GM21723 (cell line): ENCODE data around the gene ZMYND8.
"Not testable (repeated sequence)": the region's sequence is repeated elsewhere in the genome, so short reads cannot be mapped to it uniquely, and the experiment has no call there.

Source experiments
- ATAC-seq: cut with Tn5 transposase; IDR thresholded peaks from one replicate; pipeline ENCODE4 v1.9.1; 2021; ENCODE audit warnings: mild to moderate bottlenecking, moderate library complexity; ENCODE audit not compliant: unreplicated experiment

Gene ZMYND8

GRCh38 chr20:47356526-47357295 is at the start of gene ZMYND8:
Gene ZMYND8, minus strand, starts transcription at chr20:47356699. Its CDS starts 29 bp downstream, at chr20:47356670.
- ATAC-seq, result peak; percentile 40

GRCh38 chr20:47405775-47406325 is 49.4 kb upstream of the ZMYND8 start:
- no peak for ATAC-seq

GRCh38 chr20:47400685-47401084 is 44.2 kb upstream of the ZMYND8 start:
- ATAC-seq, result no peak

GRCh38 chr20:47397652-47398301 is 41.3 kb upstream of the ZMYND8 start:
- no peak for ATAC-seq

GRCh38 chr20:47396762-47397476 is 40.4 kb upstream of the ZMYND8 start:
- ATAC-seq, result no peak

- ATAC-seq, result not testable (repeated sequence)
These were observed 37.5 kb upstream of the ZMYND8 start for GRCh38 chr20:47393796-47394514.

GRCh38 chr20:47392721-47393073 is 36.2 kb upstream of the ZMYND8 start:
- no peak for ATAC-seq

GRCh38 chr20:47392015-47392720 is 35.7 kb upstream of the ZMYND8 start:
- peak; percentile 45 for ATAC-seq

- peak; percentile 19 for ATAC-seq
These were observed 34.9 kb upstream of the ZMYND8 start for GRCh38 chr20:47391276-47392010.

- ATAC-seq, result no peak
These were observed 33.4 kb upstream of the ZMYND8 start for GRCh38 chr20:47389867-47390347.

GRCh38 chr20:47385968-47386367 is 29.5 kb upstream of the ZMYND8 start:
- not testable (repeated sequence) for ATAC-seq

- ATAC-seq, result no peak
These were observed 26.4 kb upstream of the ZMYND8 start for GRCh38 chr20:47382746-47383415.

- no peak for ATAC-seq
These were observed 24.0 kb upstream of the ZMYND8 start for GRCh38 chr20:47380481-47380880.

- ATAC-seq, result no peak
These were observed 23.1 kb upstream of the ZMYND8 start for GRCh38 chr20:47379433-47380150.

GRCh38 chr20:47377122-47377722 is 20.7 kb upstream of the ZMYND8 start:
- no peak for ATAC-seq

GRCh38 chr20:47376096-47376643 is 19.7 kb upstream of the ZMYND8 start:
- not testable (repeated sequence) for ATAC-seq

- ATAC-seq, result not testable (repeated sequence)
These were observed 17.6 kb upstream of the ZMYND8 start for GRCh38 chr20:47374121-47374520.
